Measurements from ENCODE around the gene CNTN2. TPM values are rescaled to one million over a fixed set of nuclear protein-coding genes. Genes with fewer than 3 reads are reported as not detected.

The CNTN2 gene
- total and polyA plus RNA-seq, 2 of the 4 experiments (the other 2 are of a cell fraction): not detected

DNA sequence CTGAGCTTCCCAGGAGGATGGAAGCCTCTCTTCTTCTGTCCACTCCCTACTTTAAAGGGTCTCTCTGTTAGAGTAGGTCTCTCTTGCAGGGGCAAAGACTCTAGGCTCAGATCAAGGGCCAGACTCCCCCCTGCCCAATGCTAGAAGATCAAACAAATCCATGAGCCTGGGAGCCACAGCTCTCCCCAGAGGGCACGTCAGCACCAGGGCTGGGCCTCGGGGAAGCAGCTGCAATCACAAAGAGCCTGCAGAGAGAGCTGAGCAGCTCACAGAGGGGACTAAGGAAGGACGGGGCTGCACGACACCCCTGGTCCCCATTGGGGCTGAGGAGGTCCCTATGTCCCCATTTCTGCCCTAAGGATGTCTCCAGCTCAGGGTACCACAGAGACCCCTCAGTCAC is 3.9 kb downstream of the CNTN2 start:
- no peaks in the 10 kb centered on the region for H3K36me3 ChIP-seq (ENCODE audit: control insufficient read depth, insufficient read depth, low read length)
- H4K91ac ChIP-seq (ENCODE audit: insufficient read depth, low read depth, low read length): no peak overlapping the region
- no peak overlapping the region for H4K8ac ChIP-seq (ENCODE audit: low read depth in 2 of 2, low read length in 2 of 2)
- no peak overlapping the region for H2AK5ac ChIP-seq (ENCODE audit: low read depth, low read length)
- no peak overlapping the region for H3K4ac ChIP-seq (ENCODE audit: low read depth, low read length)
- H2AFZ ChIP-seq (replicated peaks; ENCODE audit: low read length, poor library complexity): no peak overlapping the region
- in situ Hi-C loops (cut with MboI; ENCODE audit: low sequenced_read_pairs): no loop called here
- H2BK15ac ChIP-seq (ENCODE audit: low read depth, low read length): no peak overlapping the region
- ChIA-PET POLR2A (ENCODE audit: unreplicated experiment) (no interaction called here), CTCF (interaction anchor here (1.2 kb wide), 1 partner anchor 15 kb away, joined by 5 read pairs; no protein-coding TSS in a partner anchor)
- H3K23ac ChIP-seq (ENCODE audit: low read depth, low read length): no peak overlapping the region
- H3K9ac ChIP-seq (ENCODE audit: low read depth, low read length): no peak overlapping the region
- H3K18ac ChIP-seq (ENCODE audit: low read depth, low read length): no peak overlapping the region
- ATAC-seq (ENCODE audit: low read depth) (no peak), DNase-seq (no peak)
- dilution Hi-C loops (cut with HindIII; ENCODE audit: low sequenced_read_pairs, unreplicated experiment): no loop called here
- H2AK9ac ChIP-seq (replicated peaks; ENCODE audit: low read depth, low read length, poor library complexity): no peak overlapping the region
- no CpG with 5 or more reads among the region's 4 CpGs for whole genome bisulfite sequencing, 2 experiments (ENCODE audit: extremely low coverage in 2 of 2, insufficient read length in 1 of 2)
- H3K27ac ChIP-seq (ENCODE audit: insufficient read depth, low read length): no peak overlapping the region
- no peaks in the 10 kb centered on the region for H3K9me3 ChIP-seq (ENCODE audit: control insufficient read depth, insufficient read depth, low read length)
- no peak overlapping the region for H3K4me2 ChIP-seq (ENCODE audit: low read depth, low read length)
- H2BK120ac ChIP-seq (ENCODE audit: low read depth, low read length): no peak overlapping the region
- H3K4me3 ChIP-seq (ENCODE audit: insufficient read depth, low read depth, low read length): no peak overlapping the region
- H2BK20ac ChIP-seq (ENCODE audit: low read depth, low read length): no peak overlapping the region
- no peak overlapping the region for H2BK5ac ChIP-seq (ENCODE audit: low read depth, low read length, poor library complexity, severe bottlenecking)
- intact Hi-C loops (cut with micrococcal nuclease): no loop called here
- H3K79me1 ChIP-seq (ENCODE audit: low read depth in 1 of 2, low read length in 2 of 2): no peaks in the 10 kb centered on the region
- BruUV-seq (replicated peaks): no TSS peak
- TF ChIP-seq NFE2L2 (IDR thresholded peaks at IDR 0.05; ENCODE audit: low read depth, low read length) (no peak), RAD21 (IDR thresholded peaks at IDR 0.05; ENCODE audit: low read length) (no peak), RCOR1 (IDR thresholded peaks at IDR 0.05; ENCODE audit: insufficient replicate concordance, low read length) (no peak), BHLHE40 (IDR thresholded peaks at IDR 0.05; ENCODE audit: low read depth, low read length) (no peak), SMC3 (IDR thresholded peaks at IDR 0.05; ENCODE audit: low read depth, low read length) (no peak), FOS (IDR thresholded peaks at IDR 0.05; ENCODE audit: low read depth, low read length) (no peak), CHD1 (IDR thresholded peaks at IDR 0.05; ENCODE audit: low read depth, low read length) (no peak), POLR2A (IDR thresholded peaks at IDR 0.05; ENCODE audit: low read depth, low read length) (no peak), RFX5 (IDR thresholded peaks at IDR 0.05; ENCODE audit: low read depth, low read length) (no peak), MAFK (IDR thresholded peaks at IDR 0.05; ENCODE audit: low read depth, low read length) (no peak)
- H4K20me1 ChIP-seq (ENCODE audit: insufficient read depth, low read length): no peaks in the 10 kb centered on the region
- H4K5ac ChIP-seq (ENCODE audit: low read depth, low read length): no peak overlapping the region
- no peaks in the 10 kb centered on the region for H3K9me1 ChIP-seq (ENCODE audit: insufficient read depth, low read length)
- H3K56ac ChIP-seq (ENCODE audit: extremely low read depth, insufficient read depth, low read length): no peak overlapping the region
- H3K4me1 ChIP-seq (ENCODE audit: control insufficient read depth, insufficient read depth, low read length): no peaks in the 10 kb centered on the region
- no peak overlapping the region for H3K14ac ChIP-seq (replicated peaks; ENCODE audit: low read depth, low read length)
- H3K27me3 ChIP-seq (ENCODE audit: control insufficient read depth, insufficient read depth, low read length): peaks cover 71% of the 10 kb centered on the region
